Esophagus squamous epithelium (tissue), 4 donors: ENCODE results near the gene BCAR3.

Source experiments
- CTCF ChIP-seq, 6 experiments: fragments of 450-650 bp in 4 of 6; fragments of 200-600 bp in 2 of 6; sonication (generic) in 2 of 6; IDR thresholded peaks; one replicate each; pipeline ENCODE4 v1.5.1; 2016 to 2019; ENCODE audit warnings: antibody characterized with exemption in 6 of 6, mild to moderate bottlenecking in 4 of 6, moderate library complexity in 4 of 6
- POLR2A ChIP-seq, 4 donors: fragments of 450-650 bp; IDR thresholded peaks; one replicate each; pipeline ENCODE4 v1.6.1; 2017; ENCODE audit warnings: antibody characterized with exemption in 4 of 4, mild to moderate bottlenecking in 4 of 4, moderate library complexity in 3 of 4

- TF ChIP-seq CTCF (IDR thresholded peaks at IDR 0.05) (no peak), POLR2A (IDR thresholded peaks at IDR 0.05) (no peak)
Measured at GRCh38 chr1:93565496-93566206, 116.0 kb downstream of the BCAR3 start.
